ENCODE data around the gene PNPLA2. TPM values are rescaled to one million over a fixed set of nuclear protein-coding genes. Genes with fewer than 3 reads are reported as not detected.

PNPLA2 gene
- polyA plus RNA-seq, 1 experiment: 17.3 TPM

DNA sequence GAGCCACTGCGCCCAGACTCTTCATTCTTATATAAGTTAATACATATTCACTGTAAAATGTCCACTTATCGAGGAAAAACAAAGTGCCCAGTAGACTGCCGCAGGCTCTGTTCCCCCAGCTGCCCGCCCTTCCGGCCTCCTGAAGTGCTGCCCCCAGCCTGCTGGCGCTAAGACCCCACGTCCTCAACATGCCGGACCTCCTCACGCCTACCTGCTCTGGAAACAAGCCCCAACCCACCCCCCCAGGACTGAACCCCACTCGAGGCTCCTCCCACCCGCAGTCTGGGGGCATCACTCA, 42.5 kb upstream of the PNPLA2 start:
- Histone ChIP-seq H3K27ac (ENCODE audit: low read depth, low read length) (no peak overlapping the region), H3K9me3 (ENCODE audit: control insufficient read depth, insufficient read depth, low read length) (no peaks in the 10 kb centered on the region; the same call in 1 of the 2 replicates), H3K4me3 (ENCODE audit: low read depth, low read length) (peak overlapping the region; percentile 82), H3K27me3 (ENCODE audit: control insufficient read depth, insufficient read depth, low read length) (no peaks in the 10 kb centered on the region)
- TF ChIP-seq, protein P1, sequence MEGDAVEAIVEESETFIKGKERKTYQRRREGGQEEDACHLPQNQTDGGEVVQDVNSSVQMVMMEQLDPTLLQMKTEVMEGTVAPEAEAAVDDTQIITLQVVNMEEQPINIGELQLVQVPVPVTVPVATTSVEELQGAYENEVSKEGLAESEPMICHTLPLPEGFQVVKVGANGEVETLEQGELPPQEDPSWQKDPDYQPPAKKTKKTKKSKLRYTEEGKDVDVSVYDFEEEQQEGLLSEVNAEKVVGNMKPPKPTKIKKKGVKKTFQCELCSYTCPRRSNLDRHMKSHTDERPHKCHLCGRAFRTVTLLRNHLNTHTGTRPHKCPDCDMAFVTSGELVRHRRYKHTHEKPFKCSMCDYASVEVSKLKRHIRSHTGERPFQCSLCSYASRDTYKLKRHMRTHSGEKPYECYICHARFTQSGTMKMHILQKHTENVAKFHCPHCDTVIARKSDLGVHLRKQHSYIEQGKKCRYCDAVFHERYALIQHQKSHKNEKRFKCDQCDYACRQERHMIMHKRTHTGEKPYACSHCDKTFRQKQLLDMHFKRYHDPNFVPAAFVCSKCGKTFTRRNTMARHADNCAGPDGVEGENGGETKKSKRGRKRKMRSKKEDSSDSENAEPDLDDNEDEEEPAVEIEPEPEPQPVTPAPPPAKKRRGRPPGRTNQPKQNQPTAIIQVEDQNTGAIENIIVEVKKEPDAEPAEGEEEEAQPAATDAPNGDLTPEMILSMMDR (IDR thresholded peaks at IDR 0.05; ENCODE audit: low read depth, low read length): no peak
- ChIA-PET POLR2A (interaction anchor here (2.2 kb wide), 1 partner anchor 14 kb away, joined by 9 read pairs; the partner anchor contains the start of gene CEND1), CTCF (interaction anchor here (0.9 kb wide), 1 partner anchor 8 kb away, joined by 4 read pairs; no protein-coding TSS in a partner anchor)
- DNase-seq (ENCODE audit: low read depth, low spot score): no peak

DNA sequence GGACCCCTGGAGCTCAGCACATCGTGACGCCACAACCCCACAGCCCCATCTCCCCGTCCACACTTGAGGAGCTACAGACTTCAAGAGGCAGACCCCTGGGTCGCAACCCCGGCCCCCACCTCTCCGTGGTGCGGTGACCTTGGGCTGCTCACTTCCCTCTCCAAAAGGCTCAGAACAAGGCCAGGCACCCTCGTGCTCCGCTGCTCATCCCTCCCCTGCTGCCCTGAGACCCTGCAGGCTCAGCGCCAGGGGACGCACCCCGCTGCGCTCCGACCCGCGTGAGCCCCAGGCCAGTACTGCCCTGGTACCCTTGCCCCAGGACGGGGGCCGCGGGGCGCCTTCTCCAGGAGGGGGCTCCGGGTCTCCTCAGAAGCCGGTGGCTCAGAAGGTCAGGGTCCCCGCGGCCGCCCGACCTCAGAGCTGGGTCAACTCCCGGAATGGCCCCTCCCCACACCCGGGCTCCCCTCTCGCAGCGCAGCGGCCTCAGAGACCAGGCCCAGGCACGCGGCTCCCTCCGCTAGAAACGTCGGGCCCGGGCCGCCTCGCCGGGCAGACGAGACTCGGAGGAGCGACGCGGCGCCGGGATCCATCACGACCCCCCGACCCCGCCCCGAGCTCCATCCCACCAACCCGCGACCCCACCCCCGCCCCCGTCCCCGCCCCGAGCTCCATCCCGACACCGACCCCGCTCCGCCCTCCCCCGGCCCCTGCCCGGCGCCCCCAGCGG, 42.0 kb upstream of the PNPLA2 start:
- CTCF ChIA-PET: no interaction called here
- POLR2A ChIA-PET: interaction anchor here (2.2 kb wide), 1 partner anchor 14 kb away, joined by 9 read pairs; the partner anchor contains the start of gene CEND1

DNA sequence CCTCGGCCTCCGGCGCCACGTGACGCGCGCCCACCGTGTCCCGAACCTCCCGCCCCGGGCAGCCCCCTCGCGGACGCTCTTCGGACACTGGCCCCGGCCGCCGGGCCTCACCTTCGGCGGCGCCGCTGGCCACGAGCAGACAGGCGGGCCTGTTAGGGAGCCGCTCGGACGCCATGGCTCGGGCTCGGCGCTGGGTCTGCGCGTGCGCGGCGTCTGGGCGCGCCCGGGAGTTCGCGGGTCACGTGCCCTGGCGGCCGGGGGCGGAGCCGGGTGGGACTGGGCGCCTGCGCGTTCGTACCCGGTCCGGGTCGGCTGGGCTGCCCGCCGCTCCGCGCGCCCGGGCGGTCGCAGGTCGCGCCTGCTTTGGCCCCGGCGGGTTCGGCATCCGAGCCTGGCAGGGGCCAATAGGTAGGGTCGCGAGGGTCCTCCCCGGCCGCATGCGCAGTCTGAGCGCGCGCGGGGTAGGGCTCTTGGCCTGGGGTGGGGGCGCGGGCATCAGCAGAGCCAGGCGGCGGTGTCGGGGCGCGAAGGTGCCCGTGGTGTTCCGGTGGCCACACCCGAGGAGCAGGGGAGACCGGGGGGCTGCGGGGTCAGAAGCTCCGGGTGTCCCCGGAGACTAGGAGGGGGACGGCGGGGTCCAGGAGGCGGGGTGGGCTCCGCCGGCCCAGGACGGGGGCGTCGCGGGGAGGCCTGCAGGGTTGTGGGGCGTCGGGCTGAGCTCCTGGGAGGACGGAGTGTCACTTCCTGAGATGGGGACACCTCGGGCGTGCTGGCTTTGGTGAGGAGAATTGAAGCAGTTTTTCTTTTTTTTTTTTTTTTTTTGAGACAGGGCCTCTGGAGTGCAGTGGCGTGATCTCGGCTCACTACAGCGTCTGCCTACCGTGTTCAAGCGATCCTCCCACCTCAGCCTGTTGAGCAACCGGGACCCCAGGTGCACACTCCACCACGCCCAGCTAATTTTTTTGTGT, 41.1 kb upstream of the PNPLA2 start, which contains the start of gene GATD1:
Gene GATD1 (minus strand): TSS at position 200 of the 968 bp plus-strand sequence. CDS start 25 bp downstream, at position 175.
- no peak for DNase-seq (ENCODE audit: low read depth, low spot score)
- ChIA-PET POLR2A (interaction anchor here (0.7 to 2.2 kb wide), 2 partner anchors 13 to 148 kb away, joined by 3 to 9 read pairs; partner anchors contain the start of gene CEND1), CTCF (no interaction called here)
- H3K4me3 ChIP-seq (ENCODE audit: low read depth, low read length): peak within 1 kb of the TSS; percentile 82
- no peaks in the 10 kb centered on the region for H3K27me3 ChIP-seq (ENCODE audit: control insufficient read depth, insufficient read depth, low read length)
- peak within 1 kb of the TSS; percentile 21 for H3K27ac ChIP-seq (ENCODE audit: low read depth, low read length)
- no peaks in the 10 kb centered on the region; the same call in 1 of the 2 replicates for H3K9me3 ChIP-seq (ENCODE audit: control insufficient read depth, insufficient read depth, low read length)
- TF ChIP-seq, protein P1 (IDR thresholded peaks at IDR 0.05; ENCODE audit: low read depth, low read length): no peak

More for the DNA sequence above, 42.0 kb upstream of the PNPLA2 start:
- Histone ChIP-seq H3K27me3 (ENCODE audit: control insufficient read depth, insufficient read depth, low read length) (no peaks in the 10 kb centered on the region), H3K27ac (ENCODE audit: low read depth, low read length) (peak overlapping the region; percentile 21), H3K4me3 (ENCODE audit: low read depth, low read length) (peak overlapping the region; percentile 82), H3K9me3 (ENCODE audit: control insufficient read depth, insufficient read depth, low read length) (no peaks in the 10 kb centered on the region; the same call in 1 of the 2 replicates)
- TF ChIP-seq, protein P1 (IDR thresholded peaks at IDR 0.05; ENCODE audit: low read depth, low read length): no peak
- no peak for DNase-seq (ENCODE audit: low read depth, low spot score)

DNA sequence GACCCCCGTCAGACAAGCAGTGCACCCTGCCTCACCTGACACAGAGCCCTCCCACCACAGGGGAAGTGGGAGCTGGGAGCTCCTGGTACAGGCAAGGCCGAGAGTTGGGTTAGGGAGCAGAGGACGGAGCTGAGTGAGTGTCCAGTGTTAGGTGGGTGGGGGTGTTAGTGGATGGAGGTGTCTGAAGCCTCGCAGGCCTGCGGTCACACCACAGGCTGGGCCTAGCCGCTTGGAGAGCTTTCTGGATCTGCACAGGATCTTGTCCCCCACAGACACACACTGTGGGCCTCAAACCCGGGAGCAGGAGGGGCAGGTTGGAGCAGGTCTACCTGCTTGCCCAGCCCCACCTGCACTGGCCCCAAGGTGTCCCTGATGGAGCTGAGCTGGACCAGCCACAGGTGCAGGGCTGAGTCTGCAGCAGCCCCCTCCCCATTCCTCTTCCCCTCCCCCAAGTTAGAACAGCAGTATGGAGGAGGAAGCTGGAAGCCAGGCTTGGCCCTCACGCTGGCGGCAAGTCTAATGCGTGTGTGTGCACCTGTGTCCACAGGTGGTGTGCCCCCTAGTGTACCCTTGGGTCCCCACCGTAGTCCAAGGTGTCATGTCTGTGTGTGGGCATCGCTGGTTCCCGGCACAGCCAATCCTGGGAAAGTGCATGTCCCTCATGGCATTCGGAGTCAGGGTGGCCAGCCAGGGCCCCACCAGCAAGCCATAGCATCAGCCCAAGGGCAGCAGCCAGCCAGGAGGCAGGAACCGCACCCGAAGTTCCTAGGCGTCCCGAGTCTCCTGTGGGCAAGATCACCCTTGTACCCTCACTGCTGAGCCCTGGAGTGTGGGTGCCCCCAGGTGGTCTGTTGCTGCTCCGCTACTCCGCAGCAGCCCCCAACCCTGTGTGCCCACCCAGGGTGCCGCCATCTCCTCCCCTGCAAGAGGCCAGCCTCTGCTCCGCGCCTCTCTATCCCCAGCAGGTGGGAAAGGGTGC, 39.4 kb upstream of the PNPLA2 start:
- CTCF ChIA-PET: interaction anchor here (0.7 kb wide), 1 partner anchor 277 kb away, joined by 3 read pairs; no protein-coding TSS in a partner anchor

More for the DNA sequence above, 39.4 kb upstream of the PNPLA2 start:
- DNase-seq (ENCODE audit: low read depth, low spot score): no peak
- TF ChIP-seq, protein P1 (IDR thresholded peaks at IDR 0.05; ENCODE audit: low read depth, low read length): no peak
- Histone ChIP-seq H3K27ac (ENCODE audit: low read depth, low read length) (no peak overlapping the region), H3K4me3 (ENCODE audit: low read depth, low read length) (no peak overlapping the region), H3K9me3 (ENCODE audit: control insufficient read depth, insufficient read depth, low read length) (no peaks in the 10 kb centered on the region; the same call in 1 of the 2 replicates), H3K27me3 (ENCODE audit: control insufficient read depth, insufficient read depth, low read length) (no peaks in the 10 kb centered on the region)
- POLR2A ChIA-PET: interaction anchor here (0.7 kb wide), 1 partner anchor 15 kb away, joined by 4 read pairs; no protein-coding TSS in a partner anchor
